ENCODE data around the gene VPS50.

Gene VPS50

DNA sequence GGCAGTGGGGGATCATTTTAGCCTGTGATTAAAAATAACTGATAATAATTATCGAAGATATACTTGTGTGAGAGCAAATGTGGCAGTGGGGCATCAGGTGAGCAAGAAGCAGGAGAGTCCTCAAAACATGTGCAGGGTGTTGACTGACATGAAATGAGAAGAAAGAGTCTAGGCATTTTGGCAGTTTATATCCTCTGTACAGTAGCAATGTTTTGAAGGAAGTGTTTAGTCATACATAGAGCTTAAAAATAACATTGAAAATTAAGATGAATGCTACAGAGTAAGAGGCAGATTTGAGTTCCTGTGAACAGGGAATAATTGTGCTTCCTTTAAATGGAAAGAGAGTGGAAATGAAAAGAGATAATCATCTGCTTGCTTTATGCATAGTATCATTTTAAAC is 47.4 kb downstream of the VPS50 start:
- DNase-seq (ENCODE audit: extremely low read depth, low read depth): no peak
- TF ChIP-seq, protein P1, sequence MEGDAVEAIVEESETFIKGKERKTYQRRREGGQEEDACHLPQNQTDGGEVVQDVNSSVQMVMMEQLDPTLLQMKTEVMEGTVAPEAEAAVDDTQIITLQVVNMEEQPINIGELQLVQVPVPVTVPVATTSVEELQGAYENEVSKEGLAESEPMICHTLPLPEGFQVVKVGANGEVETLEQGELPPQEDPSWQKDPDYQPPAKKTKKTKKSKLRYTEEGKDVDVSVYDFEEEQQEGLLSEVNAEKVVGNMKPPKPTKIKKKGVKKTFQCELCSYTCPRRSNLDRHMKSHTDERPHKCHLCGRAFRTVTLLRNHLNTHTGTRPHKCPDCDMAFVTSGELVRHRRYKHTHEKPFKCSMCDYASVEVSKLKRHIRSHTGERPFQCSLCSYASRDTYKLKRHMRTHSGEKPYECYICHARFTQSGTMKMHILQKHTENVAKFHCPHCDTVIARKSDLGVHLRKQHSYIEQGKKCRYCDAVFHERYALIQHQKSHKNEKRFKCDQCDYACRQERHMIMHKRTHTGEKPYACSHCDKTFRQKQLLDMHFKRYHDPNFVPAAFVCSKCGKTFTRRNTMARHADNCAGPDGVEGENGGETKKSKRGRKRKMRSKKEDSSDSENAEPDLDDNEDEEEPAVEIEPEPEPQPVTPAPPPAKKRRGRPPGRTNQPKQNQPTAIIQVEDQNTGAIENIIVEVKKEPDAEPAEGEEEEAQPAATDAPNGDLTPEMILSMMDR (IDR thresholded peaks at IDR 0.05; ENCODE audit: low read depth, low read length): no peak

DNA sequence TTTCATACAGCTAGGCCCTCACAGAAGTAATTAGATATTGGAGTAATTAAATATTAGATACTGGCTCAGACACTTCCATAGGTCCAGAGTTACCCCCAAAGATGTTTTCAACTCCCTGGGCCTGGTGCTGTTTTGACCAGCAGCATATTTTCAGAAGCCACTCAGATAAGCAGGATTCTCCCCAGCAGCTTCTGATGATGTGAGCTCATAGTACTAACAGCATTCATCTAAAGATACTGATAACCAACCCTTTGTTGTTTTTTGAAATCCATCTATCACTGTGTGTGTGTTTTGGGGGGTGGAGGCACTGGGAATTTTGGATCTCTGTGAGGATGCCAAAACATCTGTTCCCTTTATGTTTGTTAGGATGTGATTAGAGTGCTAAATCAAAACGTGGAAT is 52.7 kb downstream of the VPS50 start:
- TF ChIP-seq, protein P1 (IDR thresholded peaks at IDR 0.05; ENCODE audit: low read depth, low read length): no peak
- no peak for DNase-seq (ENCODE audit: extremely low read depth, low read depth)

DNA sequence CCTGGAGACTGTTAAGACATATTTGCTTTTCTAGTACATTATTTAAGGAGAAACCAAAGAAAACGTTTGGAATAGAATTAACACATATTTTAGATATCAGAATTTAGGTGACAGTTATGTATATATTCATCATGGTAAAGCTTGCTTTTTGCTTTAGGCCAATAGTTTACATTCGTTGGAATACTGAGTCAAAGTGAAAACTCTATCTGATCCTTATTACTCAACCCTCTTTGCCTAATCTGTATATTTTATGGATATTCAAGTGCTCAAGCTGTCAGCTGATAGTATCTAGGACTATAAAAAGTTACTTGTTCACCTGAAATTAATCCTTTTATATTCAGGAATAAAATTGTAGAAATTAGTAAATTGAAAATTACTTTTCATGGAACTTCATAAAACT is 61.1 kb downstream of the VPS50 start:
- TF ChIP-seq, protein P1 (IDR thresholded peaks at IDR 0.05; ENCODE audit: low read depth, low read length): no peak

DNA sequence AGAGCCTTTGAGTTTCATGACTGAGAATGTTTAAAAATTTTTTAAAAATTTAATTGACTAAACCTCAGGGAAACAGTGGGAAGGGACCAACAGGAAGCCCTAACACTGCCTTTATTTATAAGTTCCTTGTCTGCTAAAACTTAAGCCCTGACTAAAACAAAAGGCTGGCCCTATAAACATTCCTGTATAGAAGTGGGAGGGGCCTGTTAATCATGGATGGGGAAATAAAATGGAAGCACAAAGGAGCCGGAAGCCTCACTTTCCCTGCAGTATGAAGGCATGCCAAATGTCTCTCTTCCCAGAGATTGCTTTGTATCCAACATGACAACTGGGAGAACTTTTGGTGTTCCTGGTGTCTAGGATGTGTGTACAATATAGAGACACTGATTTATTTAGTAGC is 66.0 kb downstream of the VPS50 start:
- TF ChIP-seq, protein P1 (IDR thresholded peaks at IDR 0.05; ENCODE audit: low read depth, low read length): no peak
- no peak for DNase-seq (ENCODE audit: extremely low read depth, low read depth)

More for the DNA sequence above, 61.1 kb downstream of the VPS50 start:
- no peak for DNase-seq (ENCODE audit: extremely low read depth, low read depth)

DNA sequence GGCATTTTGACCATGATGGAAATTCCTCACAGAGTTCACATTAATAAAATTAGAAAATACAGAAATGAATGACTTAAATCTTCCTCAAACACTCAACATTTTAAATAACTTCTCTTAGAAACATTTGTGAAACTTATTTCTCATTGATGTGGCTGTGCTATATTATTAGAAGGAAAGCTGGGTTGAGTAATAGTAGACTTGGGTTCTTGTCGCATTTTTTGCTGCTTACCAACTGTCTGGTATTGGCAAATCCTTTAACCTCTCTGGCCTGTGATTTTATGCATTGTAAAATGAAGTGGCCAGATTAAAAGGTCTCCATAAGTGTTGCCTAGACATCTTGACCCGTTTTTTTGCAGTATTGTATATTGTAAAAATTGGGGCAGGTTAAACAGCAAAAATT is 66.5 kb downstream of the VPS50 start:
- no peak for DNase-seq (ENCODE audit: extremely low read depth, low read depth)
- TF ChIP-seq, protein P1 (IDR thresholded peaks at IDR 0.05; ENCODE audit: low read depth, low read length): no peak

DNA sequence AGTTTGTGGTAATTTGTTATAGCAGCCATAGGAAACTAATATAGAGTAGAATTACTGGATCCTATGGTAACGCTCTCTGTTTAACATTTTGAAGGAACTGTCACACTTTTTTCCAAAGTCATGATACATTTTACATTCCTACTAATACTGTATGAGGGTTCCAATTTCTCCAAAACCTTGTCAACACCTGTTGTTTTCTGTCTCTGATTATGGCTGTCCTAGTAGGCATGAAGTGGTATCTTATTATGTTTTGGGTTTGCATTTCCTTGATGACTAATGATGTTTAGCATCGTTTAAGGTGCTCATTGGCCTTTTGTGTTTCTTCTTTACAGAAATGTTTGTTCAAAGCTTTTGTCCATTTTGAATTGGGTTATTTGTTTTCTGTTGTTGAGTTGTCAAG is 69.6 kb downstream of the VPS50 start:
- no peak for DNase-seq (ENCODE audit: extremely low read depth, low read depth)
- TF ChIP-seq, protein P1 (IDR thresholded peaks at IDR 0.05; ENCODE audit: low read depth, low read length): no peak

DNA sequence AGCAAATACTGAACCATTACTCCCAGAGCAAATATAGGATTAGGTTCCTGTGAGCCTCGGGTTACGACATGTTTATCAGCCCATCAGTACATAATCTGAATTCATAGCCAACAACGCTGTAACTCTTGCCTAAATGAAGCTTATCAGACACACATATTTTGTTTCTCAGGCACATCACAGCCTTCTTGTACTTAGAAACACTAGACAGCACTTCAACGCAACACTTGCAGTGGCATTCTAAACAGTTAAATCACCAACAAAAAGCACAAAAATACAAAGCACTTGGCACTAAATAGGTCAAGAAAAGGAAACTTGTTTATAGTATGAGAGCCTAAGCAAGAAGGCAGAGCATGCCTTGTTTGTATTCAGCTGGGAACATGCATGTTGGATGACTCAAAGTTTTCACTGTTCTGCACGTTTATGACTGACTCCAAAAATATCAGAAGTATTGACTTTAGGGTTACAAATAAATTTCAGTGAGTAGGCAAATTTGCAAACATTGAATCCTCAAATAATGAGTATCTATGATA is 75.0 kb downstream of the VPS50 start:
- TF ChIP-seq, protein P1 (IDR thresholded peaks at IDR 0.05; ENCODE audit: low read depth, low read length): no peak

More for the DNA sequence above, 75.0 kb downstream of the VPS50 start:
- peak; percentile 51 for DNase-seq (ENCODE audit: extremely low read depth, low read depth)
